Diencephalon (tissue), 1 donor: ENCODE results near the gene EPHX1. TPM values are rescaled to one million over a fixed set of nuclear protein-coding genes. Genes with fewer than 3 reads are reported as not detected.

Experiments
- total RNA-seq: library from RNA; depleted of rRNA; stranded (reverse); fragments of >200 nt; gene quantifications from one replicate; pipeline ENCODE4 v1.2.3, GENCODE V29; 2014

Gene EPHX1
- 24.0 TPM for total RNA-seq

DNA sequence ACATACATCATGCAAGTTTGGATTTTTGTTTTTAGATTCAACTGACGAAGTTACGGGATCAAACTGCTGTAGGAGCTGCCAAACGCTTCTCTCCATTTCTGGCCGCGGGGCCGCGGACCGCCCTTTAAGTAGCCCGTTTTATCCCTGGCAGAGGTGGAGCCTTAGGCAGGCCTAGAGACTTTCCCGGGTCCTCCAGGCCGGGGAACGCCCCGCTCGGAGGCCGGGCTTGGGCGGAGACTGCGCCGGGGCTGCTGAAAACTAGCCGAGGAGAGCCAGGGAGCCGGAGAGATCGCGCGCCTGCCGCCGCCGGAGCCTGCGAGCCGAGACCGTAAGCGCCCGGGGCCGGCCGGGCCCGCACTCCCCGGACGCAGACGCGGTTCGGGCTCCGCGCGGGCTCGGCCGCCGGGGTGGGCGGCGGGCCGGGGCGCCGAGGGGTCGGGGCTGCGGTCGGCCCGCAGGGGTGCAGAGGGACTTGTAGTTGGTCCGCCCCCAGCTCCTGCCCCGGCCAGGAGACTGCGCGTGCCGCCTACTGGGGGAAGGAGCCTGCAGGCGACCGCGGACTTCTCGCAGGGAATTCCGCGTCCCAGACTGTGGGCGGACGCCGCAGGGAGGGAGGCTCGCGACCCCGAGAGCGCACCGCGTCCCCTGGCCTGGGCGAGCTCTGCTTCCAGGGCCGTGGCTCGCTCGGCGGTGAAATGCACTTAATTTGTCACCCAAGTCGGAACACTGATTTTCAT lies at the start of gene EPHX1:
TSS of gene EPHX1 (plus strand) at position 283 of the 737 bp plus-strand sequence. CDS start 18,606 bp downstream, outside the sequence.

DNA sequence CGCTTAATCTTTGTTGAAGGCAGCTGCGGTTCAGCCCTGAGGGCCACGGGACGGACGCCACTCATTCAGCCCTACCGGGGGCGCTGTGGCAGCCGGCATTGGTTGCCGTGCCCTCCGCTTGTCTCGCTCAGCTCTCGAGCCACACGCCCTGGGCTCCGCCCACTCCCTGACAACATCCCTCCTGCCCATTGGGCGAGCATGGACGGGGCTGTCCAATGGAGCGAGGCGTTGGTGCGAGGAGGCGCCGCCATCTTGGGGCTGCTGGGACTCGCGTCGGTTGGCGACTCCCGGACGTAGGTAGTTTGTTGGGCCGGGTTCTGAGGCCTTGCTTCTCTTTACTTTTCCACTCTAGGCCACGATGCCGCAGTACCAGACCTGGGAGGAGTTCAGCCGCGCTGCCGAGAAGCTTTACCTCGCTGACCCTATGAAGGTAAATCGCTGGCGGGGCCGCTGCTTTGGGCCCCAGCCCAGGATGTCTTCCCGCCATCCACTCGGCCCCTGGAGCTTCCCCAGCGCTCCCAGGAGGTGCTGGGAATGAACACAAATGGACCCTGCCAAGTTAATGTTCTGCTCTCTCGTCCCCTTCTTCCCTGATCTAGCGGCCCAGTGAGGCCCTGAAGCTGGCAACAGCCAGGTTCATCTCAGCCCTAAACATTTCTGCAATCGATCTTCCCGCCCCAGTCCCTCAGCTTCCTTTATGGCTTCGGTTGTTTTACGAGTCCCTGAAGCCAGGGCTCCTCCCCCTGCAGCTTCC lies 32.2 kb upstream of the EPHX1 start, which contains the start of gene SRP9:
TSS of gene SRP9 (plus strand) at position 244 of the 754 bp plus-strand sequence. CDS start at position 359, 115 bp downstream.

DNA sequence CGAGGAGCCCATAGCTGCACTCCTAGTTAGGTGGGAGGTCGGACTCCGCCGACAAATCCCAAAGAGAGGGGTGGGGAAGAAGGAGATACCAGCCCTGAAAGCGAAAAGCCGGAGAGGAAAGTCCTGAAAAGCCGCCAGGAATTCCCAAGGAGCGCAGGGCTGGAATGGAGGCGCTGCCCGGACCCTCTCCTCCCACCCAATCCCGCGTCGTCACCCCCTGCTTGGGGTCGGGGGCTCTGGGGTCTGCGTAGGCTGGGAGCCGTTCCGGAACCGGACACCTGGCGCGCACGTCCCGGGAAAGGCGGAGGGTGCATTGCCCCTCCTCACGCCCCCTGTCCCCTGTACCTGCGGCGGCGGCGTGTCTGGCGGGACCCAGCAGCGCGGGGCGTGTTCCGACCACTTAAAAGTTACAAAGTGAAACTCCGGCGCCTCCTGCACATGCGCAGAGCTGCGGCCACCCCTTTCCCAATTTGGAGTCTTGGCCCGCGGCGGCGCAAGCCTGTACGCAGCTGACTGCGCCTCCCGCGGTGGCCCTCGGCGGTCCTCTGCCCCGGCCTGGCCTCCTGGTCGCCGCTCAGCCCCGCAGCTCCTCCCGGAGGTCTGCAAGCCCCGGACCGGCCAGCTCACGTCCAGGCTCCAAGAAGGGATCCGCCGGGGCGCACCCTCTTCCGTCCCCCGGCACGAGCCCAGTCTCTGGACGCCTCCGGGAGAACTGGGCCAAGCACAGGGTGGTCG lies 72.2 kb downstream of the EPHX1 start, which contains the start of gene TMEM63A:
TSS of gene TMEM63A (minus strand) at position 422 of the 735 bp plus-strand sequence. CDS start 4,800 bp downstream, outside the sequence.

DNA sequence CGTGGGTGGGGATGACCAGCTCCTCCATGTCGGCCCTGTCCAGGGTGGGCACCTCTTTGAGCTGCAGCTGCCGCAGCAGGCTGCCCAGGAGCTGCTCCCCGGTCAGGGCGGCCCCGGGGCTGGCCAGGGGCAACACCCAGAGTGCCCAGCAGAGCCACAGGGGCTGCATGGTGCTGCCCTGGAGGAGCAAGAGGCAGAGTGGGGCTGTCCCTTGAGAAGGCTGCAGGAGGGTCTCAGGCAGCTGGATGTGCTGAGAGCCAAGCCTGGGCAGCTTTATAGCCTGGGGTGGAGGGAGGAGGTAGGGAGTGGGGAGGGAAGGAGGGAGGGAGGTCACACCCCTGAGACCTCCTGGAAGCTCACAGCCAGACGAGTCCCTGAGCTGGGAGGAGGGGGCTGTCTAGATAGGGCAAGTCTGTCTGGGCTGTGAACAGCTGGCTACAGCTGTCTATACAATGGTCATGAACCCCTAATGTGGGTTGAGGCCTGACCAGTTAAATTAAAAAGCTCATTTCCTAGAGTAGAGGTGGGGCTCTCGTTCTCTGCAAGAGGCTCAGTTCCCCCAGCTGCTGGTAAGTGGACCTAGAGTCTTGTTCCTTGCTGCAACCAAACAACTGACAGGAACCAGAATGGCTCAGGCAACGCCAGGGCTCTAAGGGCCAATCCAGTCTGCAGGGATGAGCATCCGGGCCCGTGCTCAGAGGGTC lies 79.1 kb downstream of the EPHX1 start, which contains the start of gene LEFTY1:
TSS of gene LEFTY1 (minus strand) at position 249 of the 704 bp plus-strand sequence. CDS start at position 169, 80 bp downstream.

Other genes starting within 250 kb of the EPHX1 start
- 85.6 TPM for gene ENAH, start 157.0 kb upstream of the EPHX1 start, total RNA-seq
- gene SRP9, start 32.3 kb upstream of the EPHX1 start, total RNA-seq = 360 TPM
- gene TMEM63A, start 72.3 kb downstream of the EPHX1 start, total RNA-seq = 4.4 TPM
- gene LEFTY1, start 79.0 kb downstream of the EPHX1 start, total RNA-seq = 0.69 TPM
- 24.0 TPM for gene PYCR2, start 114.1 kb downstream of the EPHX1 start, total RNA-seq
- 0.23 TPM for gene LEFTY2, start 131.1 kb downstream of the EPHX1 start, total RNA-seq
- gene SDE2, start 189.2 kb downstream of the EPHX1 start, total RNA-seq = 44.5 TPM